Measurements from ENCODE around the gene SMIM34. TPM values are rescaled to one million over a fixed set of nuclear protein-coding genes. Genes with fewer than 3 reads are reported as not detected.
"Not testable (repeated sequence)": the region's sequence is repeated elsewhere in the genome, so short reads cannot be mapped to it uniquely, and the experiment has no call there.

Gene SMIM34, protein sequence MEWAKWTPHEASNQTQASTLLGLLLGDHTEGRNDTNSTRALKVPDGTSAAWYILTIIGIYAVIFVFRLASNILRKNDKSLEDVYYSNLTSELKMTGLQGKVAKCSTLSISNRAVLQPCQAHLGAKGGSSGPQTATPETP
- not detected for total RNA-seq

DNA sequence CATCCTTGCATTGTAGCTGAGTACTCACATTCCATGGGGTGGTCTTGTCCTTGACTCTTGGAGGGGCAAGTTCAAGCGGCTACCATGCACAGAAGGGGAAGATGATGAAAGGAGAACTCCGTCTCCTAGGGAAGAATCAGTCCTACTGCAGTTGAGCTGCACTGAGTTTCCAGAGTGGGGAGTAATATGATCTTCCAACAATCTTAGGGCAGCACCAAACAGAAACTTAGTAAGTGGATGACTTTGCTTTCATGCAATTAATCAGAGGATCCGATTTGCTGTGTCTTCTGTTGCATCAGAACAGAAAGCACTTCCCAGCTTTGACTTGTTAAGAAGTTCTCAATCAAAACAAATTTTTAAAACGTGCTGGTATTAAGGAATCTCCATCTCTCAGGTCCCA is at the start of gene SMIM34:
SMIM34 (minus strand) TSS at position 147 of the 400 bp plus-strand sequence; CDS start at position 35, 112 bp downstream.
- H3K4me3 ChIP-seq; H3K36me3 ChIP-seq; H3K4me1 ChIP-seq; DNase-seq; H3K9me3 ChIP-seq; H3K27ac ChIP-seq; intact Hi-C loops (cut with DNase I); H3K27me3 ChIP-seq: not testable (repeated sequence)
- WGBS, 2 donors: no CpG with 5 or more reads among the region's 4 CpGs

DNA sequence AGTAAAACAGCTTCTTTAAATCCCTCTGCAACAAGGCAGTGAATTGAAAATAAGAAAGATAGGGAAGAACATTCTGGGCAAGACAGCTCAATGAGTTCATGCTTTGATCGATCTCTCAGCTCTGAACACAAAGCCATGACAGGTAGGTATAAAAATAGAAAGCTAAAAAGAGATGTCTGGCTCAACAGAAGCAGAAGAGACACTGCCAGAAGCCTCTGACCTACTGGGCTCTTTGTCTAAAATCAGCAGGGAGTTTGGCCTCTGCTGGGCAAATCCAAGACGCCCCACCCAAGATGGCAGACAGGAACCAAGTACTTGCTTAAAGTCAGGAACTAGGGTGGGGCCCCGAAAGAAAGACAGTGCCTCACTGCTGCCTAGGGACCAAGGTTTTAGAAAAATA is 43.6 kb upstream of the SMIM34 start:
- H3K36me3 ChIP-seq; H3K27ac ChIP-seq; intact Hi-C loops (cut with DNase I); H3K9me3 ChIP-seq; DNase-seq; H3K27me3 ChIP-seq; H3K4me1 ChIP-seq; H3K4me3 ChIP-seq: not testable (repeated sequence)
- WGBS, 2 donors: no CpG with 5 or more reads among the region's 3 CpGs

DNA sequence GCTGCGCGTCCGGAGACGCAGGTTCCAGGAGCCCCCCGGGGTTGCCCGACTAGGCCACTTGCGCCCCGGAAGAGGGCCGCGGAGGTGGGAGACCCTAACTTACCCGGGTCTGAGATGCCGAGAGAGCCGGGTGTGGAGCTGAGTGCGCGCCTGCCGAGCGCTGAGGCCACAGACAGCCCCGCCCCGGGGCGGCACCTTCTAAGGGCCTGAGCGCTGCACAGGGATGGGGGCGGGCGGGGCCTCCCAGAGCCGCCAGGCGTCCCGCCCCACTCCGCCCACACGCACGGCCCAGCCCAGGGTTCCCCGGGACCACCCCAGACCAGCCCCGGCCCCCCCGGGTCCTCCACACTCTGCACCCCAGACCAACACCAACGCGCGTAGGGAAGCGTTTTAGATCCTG is 35.7 kb upstream of the SMIM34 start:
- WGBS, 2 donors: no CpG with 5 or more reads among the region's 36 CpGs
- not testable (repeated sequence) for H3K36me3 ChIP-seq

DNA sequence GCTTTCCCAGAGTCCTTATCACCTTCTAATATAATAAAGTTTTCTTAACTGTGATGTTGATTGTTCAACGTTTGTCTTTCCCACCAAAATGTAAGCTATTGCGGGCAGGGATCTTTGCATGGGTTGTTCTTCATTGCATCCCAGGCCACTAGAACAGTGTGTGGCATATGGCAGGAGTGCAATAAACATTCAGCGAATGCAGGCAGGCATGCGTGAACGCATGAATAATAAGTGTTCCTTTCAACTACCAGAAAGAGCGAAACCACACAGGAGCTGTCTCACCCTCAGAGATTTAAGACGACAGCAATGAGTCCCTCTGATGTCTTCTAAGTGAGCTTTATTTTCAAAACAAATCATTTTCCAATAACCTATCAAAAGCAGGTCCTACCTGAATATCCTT is 34.5 kb upstream of the SMIM34 start:
- DNase-seq; H3K4me1 ChIP-seq; H3K27ac ChIP-seq; H3K27me3 ChIP-seq; H3K9me3 ChIP-seq; H3K36me3 ChIP-seq; intact Hi-C loops (cut with DNase I); H3K4me3 ChIP-seq: not testable (repeated sequence)
- WGBS, 2 donors: no CpG with 5 or more reads among the region's 7 CpGs

More for the DNA sequence above, 35.7 kb upstream of the SMIM34 start:
- H3K4me3 ChIP-seq; H3K27ac ChIP-seq; H3K27me3 ChIP-seq; H3K4me1 ChIP-seq; DNase-seq; intact Hi-C loops (cut with DNase I); H3K9me3 ChIP-seq: not testable (repeated sequence)

DNA sequence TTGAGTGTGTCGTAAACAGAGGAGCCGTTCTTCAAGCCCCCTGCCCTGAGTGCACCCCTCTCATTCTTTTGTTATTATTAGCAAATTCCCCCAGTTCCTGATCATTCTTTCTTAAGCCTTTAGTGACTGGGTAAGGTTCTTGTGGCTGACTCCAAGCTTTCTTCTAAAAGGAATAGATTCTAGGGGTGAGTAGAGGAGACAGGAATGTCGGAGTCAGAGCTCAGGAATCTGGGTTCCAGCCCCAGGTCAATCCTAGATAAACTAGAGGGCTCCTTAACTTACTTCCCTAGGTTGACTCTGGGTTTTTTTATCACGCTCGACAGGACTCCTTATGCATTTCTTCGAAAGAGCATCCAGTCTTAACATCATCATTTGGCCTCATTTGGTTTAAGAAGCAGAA is 32.4 kb upstream of the SMIM34 start:
- H3K27ac ChIP-seq; H3K9me3 ChIP-seq; intact Hi-C loops (cut with DNase I); H3K27me3 ChIP-seq; DNase-seq; H3K36me3 ChIP-seq; H3K4me1 ChIP-seq; H3K4me3 ChIP-seq: not testable (repeated sequence)
- WGBS, 2 donors: no CpG with 5 or more reads among the region's 6 CpGs

DNA sequence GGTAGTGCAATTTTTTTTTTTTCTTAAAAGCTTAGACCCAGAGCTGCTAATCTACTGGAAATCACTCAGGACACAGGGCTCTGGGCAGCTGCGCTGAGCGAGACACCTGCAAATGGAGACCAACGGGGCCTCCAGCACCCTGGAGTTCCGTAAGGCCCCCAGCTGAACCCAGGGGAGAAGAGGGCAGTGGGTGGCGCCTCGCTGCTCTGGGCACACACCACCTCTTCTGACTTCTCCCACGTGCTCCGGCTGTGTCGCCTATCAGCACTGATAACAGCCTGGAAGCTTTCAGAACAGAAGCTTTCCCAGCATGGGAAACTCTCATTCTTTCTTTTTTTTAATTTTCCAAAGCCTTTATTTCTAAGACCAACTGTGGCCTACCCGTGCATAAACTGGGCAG is 31.9 kb upstream of the SMIM34 start:
- H3K36me3 ChIP-seq; intact Hi-C loops (cut with DNase I); H3K9me3 ChIP-seq; H3K27me3 ChIP-seq; H3K4me3 ChIP-seq; H3K27ac ChIP-seq; H3K4me1 ChIP-seq; DNase-seq: not testable (repeated sequence)
- no CpG with 5 or more reads among the region's 10 CpGs for whole genome bisulfite sequencing, 2 donors

DNA sequence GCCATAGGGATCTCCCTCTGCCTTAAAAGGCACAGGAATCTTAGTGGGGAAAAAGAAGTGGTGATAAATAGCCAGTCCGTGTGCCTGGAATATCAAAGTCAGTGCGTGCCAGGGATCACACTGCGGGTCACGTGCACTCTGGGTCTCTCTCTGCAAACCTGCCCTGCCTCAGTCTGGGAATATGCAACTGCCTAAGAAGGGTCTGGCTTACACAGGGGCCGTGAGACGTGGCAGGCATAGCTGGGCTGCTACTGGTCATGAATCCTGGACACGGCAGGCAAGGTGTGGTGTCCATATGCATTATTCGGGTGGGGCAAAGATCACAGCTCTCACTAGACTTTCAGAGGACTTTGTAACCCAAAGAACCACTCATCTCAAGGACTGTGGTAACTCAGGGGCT is 23.3 kb upstream of the SMIM34 start:
- H3K27me3 ChIP-seq; intact Hi-C loops (cut with DNase I); H3K36me3 ChIP-seq; H3K4me3 ChIP-seq; H3K9me3 ChIP-seq; DNase-seq; H3K27ac ChIP-seq; H3K4me1 ChIP-seq: not testable (repeated sequence)
- WGBS, 2 donors: no CpG with 5 or more reads among the region's 8 CpGs

DNA sequence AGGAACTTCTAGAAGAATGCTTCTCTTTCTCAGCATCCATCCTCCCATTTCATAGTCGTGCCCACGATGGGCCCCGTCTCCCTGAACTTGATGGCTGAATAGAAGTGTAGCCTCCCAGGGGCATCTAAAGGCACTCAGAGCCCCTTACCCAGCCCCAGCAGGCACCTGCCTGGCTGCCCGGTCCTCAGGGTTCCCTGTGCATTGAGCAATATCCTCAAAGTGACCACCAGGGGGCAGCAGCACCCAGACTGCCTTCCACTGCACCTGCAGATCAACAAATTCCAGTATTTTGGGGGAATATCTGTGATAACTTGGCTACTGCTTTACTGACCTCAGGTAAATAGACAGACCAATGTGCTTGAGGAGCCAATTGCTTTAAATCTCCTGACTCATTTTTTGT is 19.7 kb upstream of the SMIM34 start:
- intact Hi-C loops (cut with DNase I); H3K36me3 ChIP-seq; H3K4me1 ChIP-seq; H3K4me3 ChIP-seq; H3K9me3 ChIP-seq; H3K27ac ChIP-seq; DNase-seq; H3K27me3 ChIP-seq: not testable (repeated sequence)
- WGBS, 2 donors: no CpG with 5 or more reads among the region's 4 CpGs

DNA sequence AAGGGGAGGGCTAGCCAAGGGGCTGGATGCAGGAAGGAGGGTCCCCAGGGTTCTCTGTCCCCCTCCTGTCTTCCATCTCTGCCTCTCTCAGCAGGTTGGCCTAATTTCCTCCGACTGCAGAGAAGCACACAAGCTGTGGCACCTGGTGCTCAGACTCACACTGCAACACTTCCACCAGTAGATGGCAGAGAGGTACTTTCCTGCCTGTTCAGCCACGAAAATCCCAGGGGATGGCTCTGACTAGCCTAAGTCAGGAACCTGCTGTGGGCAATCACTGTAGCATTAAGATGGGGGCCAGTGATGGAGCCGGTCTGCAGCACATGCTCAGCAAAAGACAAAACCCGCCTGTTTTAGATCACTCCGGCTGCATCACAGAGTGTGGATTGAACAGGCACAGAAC is 6.0 kb upstream of the SMIM34 start:
- H3K27ac ChIP-seq; H3K4me1 ChIP-seq; H3K9me3 ChIP-seq; DNase-seq; H3K36me3 ChIP-seq; intact Hi-C loops (cut with DNase I); H3K4me3 ChIP-seq; H3K27me3 ChIP-seq: not testable (repeated sequence)
- no CpG with 5 or more reads among the region's 5 CpGs for WGBS, 2 donors

DNA sequence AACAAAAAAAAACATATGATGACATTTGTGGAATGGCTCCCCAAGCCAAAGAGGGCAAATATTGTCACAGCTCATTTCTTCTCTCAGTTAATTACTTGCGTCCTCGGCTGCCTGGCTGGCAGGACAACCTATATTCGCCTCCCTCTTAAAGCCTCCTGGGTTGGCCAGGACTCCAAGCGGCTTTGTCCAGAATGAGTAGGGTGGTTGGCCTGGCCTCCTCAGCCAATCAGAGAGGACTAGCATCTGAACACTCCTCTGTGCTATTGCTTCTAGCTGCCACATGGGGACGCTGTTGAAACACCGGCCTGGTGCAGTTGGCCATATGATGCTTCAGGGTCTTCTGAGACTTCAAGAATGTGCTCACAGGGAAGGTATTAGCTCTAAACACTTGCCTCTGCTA is 4.7 kb upstream of the SMIM34 start:
- H3K27ac ChIP-seq; H3K4me3 ChIP-seq; H3K9me3 ChIP-seq; H3K36me3 ChIP-seq; H3K4me1 ChIP-seq; intact Hi-C loops (cut with DNase I); H3K27me3 ChIP-seq; DNase-seq: not testable (repeated sequence)
- WGBS, 2 donors: no CpG with 5 or more reads among the region's 6 CpGs

DNA sequence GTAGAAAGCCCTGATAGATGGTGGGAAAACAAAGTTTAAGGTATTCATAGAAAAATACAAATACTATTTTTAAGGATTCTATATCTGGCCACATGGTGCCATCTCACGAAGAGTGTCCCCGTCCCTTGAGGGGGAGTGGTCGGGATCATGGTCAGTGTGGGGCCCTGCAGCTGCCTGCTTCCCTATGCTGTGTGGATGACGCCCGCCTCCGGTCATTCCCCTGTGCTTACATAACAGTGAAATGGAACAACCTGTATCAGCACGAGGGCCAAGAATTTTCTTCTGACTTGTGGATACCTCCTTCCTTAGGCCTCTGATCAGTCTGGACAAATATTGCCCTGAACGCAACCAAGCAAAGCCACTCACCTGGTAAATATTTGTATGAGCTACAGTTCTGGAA is 3.6 kb upstream of the SMIM34 start:
- H3K4me3 ChIP-seq; H3K27ac ChIP-seq; H3K4me1 ChIP-seq; DNase-seq; intact Hi-C loops (cut with DNase I); H3K9me3 ChIP-seq; H3K27me3 ChIP-seq; H3K36me3 ChIP-seq: not testable (repeated sequence)
- WGBS, 2 donors: no CpG with 5 or more reads among the region's 8 CpGs

DNA sequence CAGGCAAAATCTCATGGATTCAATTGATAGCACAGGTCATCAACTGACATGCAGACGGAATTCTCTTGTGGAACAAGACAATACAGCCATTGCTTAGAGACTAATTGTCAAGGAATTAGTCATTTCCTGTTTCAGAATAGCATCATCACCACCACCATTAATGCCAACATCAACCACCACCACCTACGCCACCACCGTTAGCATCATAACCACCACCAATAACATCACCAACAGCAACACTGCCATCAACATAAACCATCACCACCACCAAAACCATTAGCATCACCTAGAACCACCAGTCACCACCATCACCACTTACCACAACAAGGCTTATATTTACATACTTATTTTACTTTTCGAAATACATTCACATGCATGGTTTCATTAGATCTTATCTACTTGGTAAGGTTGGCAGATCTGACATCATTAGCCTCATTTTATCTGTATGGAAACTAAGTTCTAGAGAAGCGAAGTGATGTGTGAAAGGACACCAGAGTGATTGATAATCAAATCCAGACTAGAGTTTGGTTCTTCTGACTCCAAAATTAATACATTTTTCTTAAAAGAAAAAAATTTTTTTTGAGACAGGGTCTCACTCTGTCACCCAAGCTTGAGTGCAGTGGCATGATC is 6.2 kb downstream of the SMIM34 start:
- H3K4me1 ChIP-seq; H3K9me3 ChIP-seq; DNase-seq; H3K36me3 ChIP-seq; intact Hi-C loops (cut with DNase I); H3K27me3 ChIP-seq; H3K27ac ChIP-seq; H3K4me3 ChIP-seq: not testable (repeated sequence)
- WGBS, 2 donors: no CpG with 5 or more reads among the region's 5 CpGs

DNA sequence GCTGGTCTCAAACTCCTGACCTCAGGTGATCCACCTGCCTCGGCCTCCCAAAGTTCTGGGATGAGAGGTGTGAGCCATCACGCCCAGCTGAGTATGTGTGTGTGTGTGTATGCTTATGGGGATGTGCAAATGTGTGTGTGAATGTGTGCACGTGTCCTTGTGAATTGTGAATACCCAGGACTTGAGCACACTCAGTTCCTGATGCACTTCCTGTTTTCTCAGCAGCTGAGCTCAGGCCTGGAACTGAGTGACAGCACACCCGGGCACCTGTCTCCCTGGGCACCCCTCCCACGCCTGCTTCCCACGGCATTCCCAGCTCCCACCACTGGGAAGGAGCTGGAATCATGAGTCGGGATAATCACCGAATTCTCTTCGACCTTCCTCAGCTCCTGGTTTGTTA is 16.5 kb downstream of the SMIM34 start:
- H3K27me3 ChIP-seq; H3K9me3 ChIP-seq; H3K27ac ChIP-seq; intact Hi-C loops (cut with DNase I); H3K4me3 ChIP-seq; H3K36me3 ChIP-seq; H3K4me1 ChIP-seq; DNase-seq: not testable (repeated sequence)
- WGBS, 2 donors: no CpG with 5 or more reads among the region's 9 CpGs

DNA sequence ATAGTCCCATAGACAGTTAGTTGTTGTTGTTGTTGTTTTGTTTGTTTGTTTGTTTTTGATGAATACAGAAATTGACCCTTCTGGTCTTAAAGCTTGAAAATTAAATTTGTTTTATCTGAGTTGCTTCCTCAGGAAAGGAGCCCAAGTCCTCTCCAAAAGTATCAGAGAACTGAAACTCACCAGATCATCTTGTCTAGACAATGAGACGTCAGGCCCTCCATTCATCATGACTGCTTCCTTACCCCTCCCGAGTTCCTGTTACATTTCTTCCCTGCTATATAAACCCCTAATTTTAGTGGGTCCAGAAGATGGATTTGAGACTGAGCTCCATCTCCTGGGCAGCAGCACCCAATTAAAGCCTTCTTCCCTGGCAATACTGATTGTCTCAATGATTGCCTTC is 17.1 kb downstream of the SMIM34 start:
- H3K9me3 ChIP-seq; H3K27ac ChIP-seq; H3K4me1 ChIP-seq; intact Hi-C loops (cut with DNase I); DNase-seq; H3K27me3 ChIP-seq; H3K4me3 ChIP-seq; H3K36me3 ChIP-seq: not testable (repeated sequence)
- no CpG with 5 or more reads among the region's 2 CpGs for WGBS, 2 donors
